WTC11 (cell line): ENCODE data around the gene ESR2.

Experiments used
- MXD4 ChIP-seq: fragments of 250-450 bp; sonication (Bioruptor Pico); IDR thresholded peaks from 2 replicates; pipeline ENCODE4 v1.8.0; 2021; ENCODE audit warnings: mild to moderate bottlenecking, moderate library complexity, borderline replicate concordance
- TP53 ChIP-seq: sonication (generic); formaldehyde crosslinking; IDR thresholded peaks from 2 replicates; pipeline ENCODE4 v1.8.1; 2023; ENCODE audit warnings: mild to moderate bottlenecking, missing genetic modification reagents
- TF ChIP-seq, protein P1 (sequence below): fragments of 200-600 bp; IDR thresholded peaks from 2 replicates; pipeline ENCODE4 v1.8.0; 2022; ENCODE audit warnings: antibody characterized with exemption
- TF ChIP-seq, protein P2 (sequence below): fragments of 250-450 bp; sonication (Bioruptor Pico); IDR thresholded peaks from 2 replicates; pipeline ENCODE4 v1.9.0; 2021; ENCODE audit warnings: mild to moderate bottlenecking
- TF ChIP-seq, protein P3 (sequence below): fragments of 250-450 bp; sonication (Bioruptor Pico); IDR thresholded peaks from 2 replicates; pipeline ENCODE4 v2.1.2; 2022; ENCODE audit warnings: mild to moderate bottlenecking, moderate library complexity

- TF ChIP-seq, protein P1, sequence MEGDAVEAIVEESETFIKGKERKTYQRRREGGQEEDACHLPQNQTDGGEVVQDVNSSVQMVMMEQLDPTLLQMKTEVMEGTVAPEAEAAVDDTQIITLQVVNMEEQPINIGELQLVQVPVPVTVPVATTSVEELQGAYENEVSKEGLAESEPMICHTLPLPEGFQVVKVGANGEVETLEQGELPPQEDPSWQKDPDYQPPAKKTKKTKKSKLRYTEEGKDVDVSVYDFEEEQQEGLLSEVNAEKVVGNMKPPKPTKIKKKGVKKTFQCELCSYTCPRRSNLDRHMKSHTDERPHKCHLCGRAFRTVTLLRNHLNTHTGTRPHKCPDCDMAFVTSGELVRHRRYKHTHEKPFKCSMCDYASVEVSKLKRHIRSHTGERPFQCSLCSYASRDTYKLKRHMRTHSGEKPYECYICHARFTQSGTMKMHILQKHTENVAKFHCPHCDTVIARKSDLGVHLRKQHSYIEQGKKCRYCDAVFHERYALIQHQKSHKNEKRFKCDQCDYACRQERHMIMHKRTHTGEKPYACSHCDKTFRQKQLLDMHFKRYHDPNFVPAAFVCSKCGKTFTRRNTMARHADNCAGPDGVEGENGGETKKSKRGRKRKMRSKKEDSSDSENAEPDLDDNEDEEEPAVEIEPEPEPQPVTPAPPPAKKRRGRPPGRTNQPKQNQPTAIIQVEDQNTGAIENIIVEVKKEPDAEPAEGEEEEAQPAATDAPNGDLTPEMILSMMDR: no peak
- TF ChIP-seq, protein P2, sequence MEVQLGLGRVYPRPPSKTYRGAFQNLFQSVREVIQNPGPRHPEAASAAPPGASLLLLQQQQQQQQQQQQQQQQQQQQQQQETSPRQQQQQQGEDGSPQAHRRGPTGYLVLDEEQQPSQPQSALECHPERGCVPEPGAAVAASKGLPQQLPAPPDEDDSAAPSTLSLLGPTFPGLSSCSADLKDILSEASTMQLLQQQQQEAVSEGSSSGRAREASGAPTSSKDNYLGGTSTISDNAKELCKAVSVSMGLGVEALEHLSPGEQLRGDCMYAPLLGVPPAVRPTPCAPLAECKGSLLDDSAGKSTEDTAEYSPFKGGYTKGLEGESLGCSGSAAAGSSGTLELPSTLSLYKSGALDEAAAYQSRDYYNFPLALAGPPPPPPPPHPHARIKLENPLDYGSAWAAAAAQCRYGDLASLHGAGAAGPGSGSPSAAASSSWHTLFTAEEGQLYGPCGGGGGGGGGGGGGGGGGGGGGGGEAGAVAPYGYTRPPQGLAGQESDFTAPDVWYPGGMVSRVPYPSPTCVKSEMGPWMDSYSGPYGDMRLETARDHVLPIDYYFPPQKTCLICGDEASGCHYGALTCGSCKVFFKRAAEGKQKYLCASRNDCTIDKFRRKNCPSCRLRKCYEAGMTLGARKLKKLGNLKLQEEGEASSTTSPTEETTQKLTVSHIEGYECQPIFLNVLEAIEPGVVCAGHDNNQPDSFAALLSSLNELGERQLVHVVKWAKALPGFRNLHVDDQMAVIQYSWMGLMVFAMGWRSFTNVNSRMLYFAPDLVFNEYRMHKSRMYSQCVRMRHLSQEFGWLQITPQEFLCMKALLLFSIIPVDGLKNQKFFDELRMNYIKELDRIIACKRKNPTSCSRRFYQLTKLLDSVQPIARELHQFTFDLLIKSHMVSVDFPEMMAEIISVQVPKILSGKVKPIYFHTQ (CRISPR knock-in tag): no peak
- TF ChIP-seq TP53 (CRISPR knock-in tag) (no peak), MXD4 (no peak)
- TF ChIP-seq, protein P3, sequence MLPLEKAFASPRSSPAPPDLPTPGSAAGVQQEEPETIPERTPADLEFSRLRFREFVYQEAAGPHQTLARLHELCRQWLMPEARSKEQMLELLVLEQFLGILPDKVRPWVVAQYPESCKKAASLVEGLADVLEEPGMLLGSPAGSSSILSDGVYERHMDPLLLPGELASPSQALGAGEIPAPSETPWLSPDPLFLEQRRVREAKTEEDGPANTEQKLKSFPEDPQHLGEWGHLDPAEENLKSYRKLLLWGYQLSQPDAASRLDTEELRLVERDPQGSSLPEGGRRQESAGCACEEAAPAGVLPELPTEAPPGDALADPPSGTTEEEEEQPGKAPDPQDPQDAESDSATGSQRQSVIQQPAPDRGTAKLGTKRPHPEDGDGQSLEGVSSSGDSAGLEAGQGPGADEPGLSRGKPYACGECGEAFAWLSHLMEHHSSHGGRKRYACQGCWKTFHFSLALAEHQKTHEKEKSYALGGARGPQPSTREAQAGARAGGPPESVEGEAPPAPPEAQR: no peak
Observed at GRCh38 chr14:64114796-64115195, 179.4 kb downstream of the ESR2 start.
